Erythroblast (primary cell): ENCODE results near the gene CDKAL1.

Source experiments
- GATA1 ChIP-seq: IDR thresholded peaks from 2 replicates; pipeline ENCODE4 v1.6.1; 2011; ENCODE audit warnings: low read depth, mild to moderate bottlenecking, control low read depth, low read length, moderate library complexity
- POLR2A ChIP-seq: IDR thresholded peaks from 2 replicates; pipeline ENCODE4 v1.6.1; 2011; ENCODE audit warnings: mild to moderate bottlenecking, low read length

DNA sequence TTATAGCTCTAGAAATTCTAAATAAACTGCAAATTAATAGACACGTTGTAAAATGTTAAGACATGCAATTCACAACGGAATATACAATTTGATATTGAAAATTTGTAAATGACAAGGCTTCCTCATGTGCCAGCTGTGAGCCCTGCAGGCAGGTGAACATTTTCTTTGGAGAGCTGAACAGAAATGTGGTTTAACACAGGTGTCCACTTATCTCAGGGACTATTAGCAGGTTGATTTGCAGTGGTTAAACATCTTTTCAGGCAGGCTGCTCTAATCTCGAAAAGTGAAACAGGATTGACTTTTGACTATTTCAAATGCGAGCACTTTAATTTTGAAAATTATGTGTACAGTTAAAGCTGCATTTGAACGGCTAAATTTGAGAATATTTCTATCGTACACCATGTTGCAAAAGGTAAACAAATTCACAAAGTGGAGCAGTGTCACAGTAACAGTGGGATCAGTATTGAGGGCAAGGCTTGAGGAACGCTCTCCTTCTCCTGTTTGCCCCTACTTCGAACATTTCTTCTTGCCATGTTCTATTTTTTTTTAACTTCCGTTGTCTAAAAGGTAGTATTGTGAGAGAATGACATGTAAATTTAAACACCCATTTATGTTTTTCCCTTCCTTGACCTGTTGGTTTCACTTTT is 210.8 kb downstream of the CDKAL1 start:
- TF ChIP-seq POLR2A (no peak), GATA1 (no peak)
